Caco-2 (cell line): ENCODE measurements around the gene DDT. TPM values are rescaled to one million over a fixed set of nuclear protein-coding genes. Genes with fewer than 3 reads are reported as not detected.

Experiments used
- total RNA-seq: library from RNA; stranded (reverse); gene quantifications from 2 replicates; pipeline ENCODE4 v1.2.3, GENCODE V29; 2022

The DDT gene
- total RNA-seq, 1 experiment from 2014 or later: 123 TPM

Other genes starting within 250 kb of the DDT start
- 5.4 and 5.8 TPM in 2 replicates for gene ZNF70, start 223.3 kb downstream of the DDT start, total RNA-seq
- gene VPREB3, start 220.0 kb downstream of the DDT start, total RNA-seq: not detected in 2 replicates
- gene C22orf15, start 211.5 kb downstream of the DDT start, total RNA-seq: not detected in 2 replicates
- 178 and 189 TPM in 2 replicates for gene CHCHD10, start 206.5 kb downstream of the DDT start, total RNA-seq
- 11.3 and 11.6 TPM in 2 replicates for gene MMP11, start 201.6 kb downstream of the DDT start, total RNA-seq
- 154 and 157 TPM in 2 replicates for gene SMARCB1, start 187.5 kb downstream of the DDT start, total RNA-seq
- 4.4 and 5.4 TPM in 2 replicates for gene DERL3, start 135.4 kb downstream of the DDT start, total RNA-seq
- gene SLC2A11, start 116.6 kb downstream of the DDT start, total RNA-seq: 29.5 and 32.4 TPM in 2 replicates
- gene MIF, start 80.1 kb downstream of the DDT start, total RNA-seq: 762 and 795 TPM in 2 replicates
- gene GSTT2B, start 13.2 kb downstream of the DDT start, total RNA-seq: 9.0 and 9.6 TPM in 2 replicates
- 4.1 and 6.2 TPM in 2 replicates for gene DDTL, start 7.6 kb downstream of the DDT start, total RNA-seq
- gene GSTT2, start 5.7 kb upstream of the DDT start, total RNA-seq: 0.82 and 1.0 TPM in 2 replicates
- 0.16 TPM in 1 of 2 replicates, not detected in the other for gene GSTT4, start 31.0 kb upstream of the DDT start, total RNA-seq
- 65.0 and 72.7 TPM in 2 replicates for gene CABIN1, start 36.9 kb upstream of the DDT start, total RNA-seq
- gene SUSD2, start 207.0 kb upstream of the DDT start, total RNA-seq: 7.0 and 8.6 TPM in 2 replicates